Vagina (tissue), 2 donors: Measurements from ENCODE around the gene BCAT1.
"Not testable (repeated sequence)": the region's sequence is repeated elsewhere in the genome, so short reads cannot be mapped to it uniquely, and the experiment has no call there.

Source experiments
- CTCF ChIP-seq, 3 experiments: fragments of 450-650 bp in 2 of 3; fragments of 200-600 bp in 1 of 3; sonication (generic) in 1 of 3; IDR thresholded peaks; one replicate each; pipeline ENCODE4 v1.5.1; 2017 to 2019; ENCODE audit warnings: antibody characterized with exemption in 3 of 3, mild to moderate bottlenecking in 2 of 3, moderate library complexity in 2 of 3
- POLR2A ChIP-seq, 2 donors: fragments of 450-650 bp; IDR thresholded peaks; one replicate each; pipeline ENCODE4 v1.6.1; 2017; ENCODE audit warnings: antibody characterized with exemption in 2 of 2, mild to moderate bottlenecking in 2 of 2, moderate library complexity in 2 of 2
- POLR2AphosphoS5 ChIP-seq, 2 donors: sonication (generic); formaldehyde crosslinking; IDR thresholded peaks; one replicate each; pipeline ENCODE4 v1.9.0; 2017; ENCODE audit warnings: antibody characterized with exemption in 2 of 2, mild to moderate bottlenecking in 2 of 2, low read depth in 1 of 2; ENCODE audit not compliant: insufficient read depth in 1 of 2

GRCh38 chr12:24939551-24939950 lies 9.3 kb downstream of the BCAT1 start:
- TF ChIP-seq CTCF (IDR thresholded peaks at IDR 0.05); POLR2A (IDR thresholded peaks at IDR 0.05); POLR2AphosphoS5 (IDR thresholded peaks at IDR 0.05; ENCODE audit: insufficient read depth in 1 of 2, low read depth in 1 of 2): not testable (repeated sequence)
